HG03095 (cell line): ENCODE measurements around the gene SFT2D2.

ENCODE experiments used
- ATAC-seq: cut with Tn5 transposase; IDR thresholded peaks from one replicate; pipeline ENCODE4 v1.9.1; 2021; ENCODE audit warnings: moderate library complexity; ENCODE audit not compliant: unreplicated experiment

Gene SFT2D2

DNA sequence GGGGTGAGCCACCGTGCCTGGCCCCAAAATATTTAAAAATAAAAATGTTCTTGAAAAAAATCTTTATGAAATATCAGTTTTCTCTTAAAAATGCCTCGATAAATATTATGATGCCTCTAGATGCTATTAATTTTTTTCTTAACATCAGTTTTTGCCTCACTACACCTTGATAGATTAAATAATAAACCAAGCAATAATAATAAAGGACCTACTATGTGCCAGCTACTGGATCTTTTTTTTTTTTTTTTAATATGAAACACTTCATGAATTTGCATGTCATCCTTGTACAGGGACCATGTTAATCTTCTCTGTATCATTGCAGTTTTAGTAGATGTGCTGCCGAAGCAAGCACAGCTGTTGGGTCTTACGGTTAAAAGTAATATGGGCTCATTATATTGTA lies 37.3 kb downstream of the SFT2D2 start:
- ATAC-seq: no peak

GRCh38 chr1:168264296-168264695 lies 38.5 kb downstream of the SFT2D2 start:
- no peak for ATAC-seq

GRCh38 chr1:168265596-168265995 lies 39.8 kb downstream of the SFT2D2 start:
- no peak for ATAC-seq

DNA sequence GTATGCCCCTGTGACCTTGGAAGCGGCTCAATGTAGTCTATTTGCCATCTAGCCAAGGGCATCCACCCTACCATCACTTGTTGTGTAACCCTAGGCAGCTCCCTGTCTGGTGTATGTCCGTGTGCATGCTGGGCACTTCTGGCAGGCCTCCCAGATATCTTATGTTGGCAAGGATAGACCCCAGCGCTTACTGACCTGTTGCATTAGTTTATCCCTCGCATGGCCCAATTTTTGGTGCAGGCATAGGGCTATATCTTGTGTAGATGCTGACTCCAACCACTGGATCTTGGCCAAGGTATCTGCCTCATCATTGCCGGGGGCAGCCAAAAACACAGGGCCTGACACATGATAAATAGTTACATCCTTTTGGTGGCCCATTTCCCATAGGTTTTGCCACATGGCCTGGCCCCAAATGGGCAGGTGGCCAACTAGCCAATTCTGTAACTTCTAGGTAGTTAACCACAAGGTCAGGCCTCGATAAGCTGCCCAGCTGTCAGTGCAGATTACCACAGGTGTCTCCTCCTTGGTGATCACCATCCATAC lies 40.9 kb downstream of the SFT2D2 start:
- no peak for ATAC-seq

DNA sequence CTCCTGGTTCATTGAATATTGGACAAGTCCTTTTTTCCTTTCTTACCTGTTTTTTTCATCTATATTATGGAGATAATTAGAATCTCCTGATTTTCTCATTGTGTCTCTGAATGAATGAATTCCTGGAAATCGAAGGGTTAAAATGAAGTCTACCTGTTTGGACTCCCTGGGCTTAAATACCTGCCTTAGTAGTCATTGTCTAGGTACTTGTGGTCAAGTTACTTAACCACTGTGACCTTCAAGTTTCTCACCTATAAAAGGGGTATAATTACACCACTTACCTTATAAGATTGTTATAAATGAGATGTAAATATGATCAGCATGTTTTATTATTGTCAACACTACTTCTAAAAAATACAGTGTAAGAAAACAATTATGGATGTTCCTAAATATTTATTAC lies 45.8 kb downstream of the SFT2D2 start:
- no peak for ATAC-seq

- no peak for ATAC-seq
Observed at GRCh38 chr1:168273575-168273974, 47.8 kb downstream of the SFT2D2 start.

DNA sequence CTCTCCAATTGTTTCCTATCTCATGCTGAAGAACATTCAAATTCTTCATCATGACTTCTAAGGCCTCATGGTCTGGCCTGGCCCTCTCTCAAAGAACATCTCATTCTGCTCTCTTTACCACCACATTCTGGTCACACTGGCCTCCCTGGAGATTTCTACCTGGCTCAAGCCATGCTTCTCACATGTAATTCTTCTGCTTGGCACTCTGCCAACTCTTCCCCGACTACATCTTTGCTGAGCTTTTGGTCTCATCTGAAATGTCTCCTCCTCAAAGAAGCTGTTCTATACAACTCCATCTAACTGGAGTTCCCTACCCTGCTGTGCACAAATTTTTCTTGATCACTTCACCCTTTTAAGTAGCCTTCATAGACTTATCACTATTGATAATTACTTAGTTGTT lies 53.4 kb downstream of the SFT2D2 start:
- ATAC-seq: no peak

- ATAC-seq: no peak
Observed at GRCh38 chr1:168280296-168280927, 54.6 kb downstream of the SFT2D2 start, which contains the start of gene TBX19. Gene TBX19 (plus strand): TSS chr1:168280877. CDS start chr1:168281091, 214 bp downstream.

GRCh38 chr1:168281603-168282325 lies 56.0 kb downstream of the SFT2D2 start:
- ATAC-seq: no peak

DNA sequence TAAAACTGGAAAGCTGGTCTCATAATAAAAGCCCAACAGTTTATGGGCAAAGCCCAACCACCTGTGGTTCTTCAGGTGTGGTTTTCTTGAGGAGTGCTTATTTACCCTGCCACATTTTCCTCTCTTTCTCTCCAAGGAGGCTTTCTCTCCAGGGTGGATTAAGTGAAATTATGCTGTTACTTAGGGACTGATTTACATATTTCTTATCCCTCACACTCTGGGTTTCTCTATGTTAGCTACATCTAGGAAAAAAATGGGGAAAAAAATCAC lies 59.7 kb downstream of the SFT2D2 start:
- ATAC-seq: no peak

- ATAC-seq: no peak
Observed at GRCh38 chr1:168285971-168286927, 60.4 kb downstream of the SFT2D2 start.

DNA sequence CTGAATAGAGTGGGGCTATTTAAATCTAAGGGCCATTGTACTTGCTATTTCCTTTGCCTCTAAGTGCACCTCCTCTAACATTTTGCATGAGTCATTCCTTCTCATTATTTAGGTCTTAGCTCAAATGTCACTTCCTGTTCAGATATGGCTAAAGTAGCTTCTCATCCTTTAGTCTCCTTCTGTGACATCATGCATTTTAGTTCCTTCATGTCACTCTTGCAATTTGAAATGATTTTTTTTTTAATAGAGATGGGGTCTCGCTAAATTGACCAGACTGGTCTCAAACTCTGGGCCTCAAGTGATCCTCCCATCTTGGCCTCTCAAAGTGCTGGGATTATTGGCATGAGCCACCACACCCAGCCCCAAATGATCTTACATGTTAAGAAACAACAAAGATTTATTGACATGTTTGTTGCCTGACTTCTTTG lies 61.4 kb downstream of the SFT2D2 start:
- no peak for ATAC-seq

GRCh38 chr1:168288311-168289052 lies 62.7 kb downstream of the SFT2D2 start:
- ATAC-seq: no peak

- no peak for ATAC-seq
Observed at GRCh38 chr1:168291222-168291837, 65.5 kb downstream of the SFT2D2 start.

DNA sequence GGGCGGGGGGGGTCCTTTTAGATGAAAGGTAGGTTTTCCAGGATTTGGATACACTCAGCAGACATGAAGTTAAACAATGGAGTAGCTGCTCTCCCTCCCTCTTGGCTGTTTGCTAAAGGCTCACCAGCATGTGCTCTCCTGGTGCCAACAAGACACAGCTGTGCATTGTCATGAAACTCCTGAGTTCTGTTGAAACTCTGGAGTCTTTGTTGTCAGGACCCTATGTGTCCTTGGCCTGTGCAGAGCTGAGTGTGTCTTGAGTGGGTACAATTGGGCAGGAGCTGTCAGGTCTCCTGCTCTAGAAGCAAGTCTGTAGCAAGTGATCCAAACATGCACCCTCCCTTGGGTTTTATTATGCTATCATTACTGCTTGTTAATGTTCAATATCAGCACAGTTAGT lies 67.6 kb downstream of the SFT2D2 start:
- no peak for ATAC-seq

DNA sequence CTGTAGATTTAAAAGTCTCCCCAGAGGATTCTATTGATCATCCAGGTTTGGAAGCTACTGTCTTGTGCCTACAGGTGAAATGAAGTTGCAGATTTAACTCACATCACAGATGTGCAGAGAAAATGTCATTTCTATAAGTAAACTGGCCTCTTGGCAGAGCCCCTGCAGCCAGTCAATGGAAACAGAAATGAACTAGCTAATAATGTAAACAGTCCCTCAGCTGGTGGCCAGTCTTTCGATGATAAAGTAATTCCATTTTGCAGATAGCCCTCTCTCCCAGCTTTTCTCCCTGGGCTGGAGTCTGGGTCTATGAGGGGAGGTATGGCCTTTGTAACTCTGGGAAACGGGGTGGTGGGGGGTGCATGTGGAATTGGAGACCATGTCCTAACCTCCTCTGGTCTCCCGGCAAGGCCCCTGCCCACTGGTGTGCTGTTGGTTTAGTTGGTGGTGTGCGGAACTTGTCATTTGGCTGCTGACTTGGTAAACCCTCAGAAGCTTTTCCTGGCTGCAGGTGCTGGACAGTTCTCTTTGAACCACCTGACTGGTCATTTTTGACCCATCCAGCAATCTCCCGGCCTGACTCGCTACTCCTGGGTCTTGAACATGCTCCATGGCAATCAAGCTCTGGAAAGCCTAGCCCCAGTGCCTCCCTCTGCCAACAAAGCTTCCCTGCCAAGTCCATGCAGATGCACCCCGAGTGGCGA lies 69.8 kb downstream of the SFT2D2 start:
- ATAC-seq: no peak

- ATAC-seq: no peak
Observed at GRCh38 chr1:168297019-168297730, 71.4 kb downstream of the SFT2D2 start.

- no peak for ATAC-seq
Observed at GRCh38 chr1:168298446-168298845, 72.6 kb downstream of the SFT2D2 start.

GRCh38 chr1:168300626-168301025 lies 74.8 kb downstream of the SFT2D2 start:
- ATAC-seq: no peak
